Measurements from ENCODE around the gene ZNRF4. TPM values are rescaled to one million over a fixed set of nuclear protein-coding genes. Genes with fewer than 3 reads are reported as not detected.

The ZNRF4 gene
- total and polyA plus RNA-seq, 2 of the 8 experiments (the other 6 are each of a cell fraction or from before 2014, with no cell fraction given), result not detected

DNA sequence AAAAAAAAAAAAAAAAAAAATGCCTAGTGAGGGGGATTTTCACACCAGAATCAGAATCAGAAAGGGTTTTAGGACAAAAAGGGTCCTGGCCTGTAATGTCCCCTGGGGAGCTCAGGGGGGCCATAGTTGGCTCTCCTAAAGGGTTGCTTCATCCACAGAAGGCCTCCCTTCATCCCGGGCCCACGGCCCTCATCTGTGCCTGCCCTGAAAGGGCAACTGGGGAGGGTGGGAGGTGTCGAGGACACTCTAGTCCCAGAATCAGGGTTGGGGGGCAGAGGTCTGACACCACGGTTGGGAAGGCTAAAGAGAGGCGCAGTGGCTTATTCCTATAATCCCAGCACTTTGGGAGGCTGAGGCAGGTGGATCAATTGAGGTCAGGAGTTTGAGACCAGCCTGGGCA, 22.5 kb upstream of the ZNRF4 start (continued):
- no peak for TF ChIP-seq SIN3A (conservative IDR thresholded peaks at IDR 0.05 in 1 of 2, IDR thresholded peaks at IDR 0.05 in 1 of 2; ENCODE audit: low read depth in 1 of 2, low read length in 2 of 2)
- no peak for TF ChIP-seq SP1 (IDR thresholded peaks at IDR 0.05; ENCODE audit: low read depth, low read length)
- TF ChIP-seq, protein P1, sequence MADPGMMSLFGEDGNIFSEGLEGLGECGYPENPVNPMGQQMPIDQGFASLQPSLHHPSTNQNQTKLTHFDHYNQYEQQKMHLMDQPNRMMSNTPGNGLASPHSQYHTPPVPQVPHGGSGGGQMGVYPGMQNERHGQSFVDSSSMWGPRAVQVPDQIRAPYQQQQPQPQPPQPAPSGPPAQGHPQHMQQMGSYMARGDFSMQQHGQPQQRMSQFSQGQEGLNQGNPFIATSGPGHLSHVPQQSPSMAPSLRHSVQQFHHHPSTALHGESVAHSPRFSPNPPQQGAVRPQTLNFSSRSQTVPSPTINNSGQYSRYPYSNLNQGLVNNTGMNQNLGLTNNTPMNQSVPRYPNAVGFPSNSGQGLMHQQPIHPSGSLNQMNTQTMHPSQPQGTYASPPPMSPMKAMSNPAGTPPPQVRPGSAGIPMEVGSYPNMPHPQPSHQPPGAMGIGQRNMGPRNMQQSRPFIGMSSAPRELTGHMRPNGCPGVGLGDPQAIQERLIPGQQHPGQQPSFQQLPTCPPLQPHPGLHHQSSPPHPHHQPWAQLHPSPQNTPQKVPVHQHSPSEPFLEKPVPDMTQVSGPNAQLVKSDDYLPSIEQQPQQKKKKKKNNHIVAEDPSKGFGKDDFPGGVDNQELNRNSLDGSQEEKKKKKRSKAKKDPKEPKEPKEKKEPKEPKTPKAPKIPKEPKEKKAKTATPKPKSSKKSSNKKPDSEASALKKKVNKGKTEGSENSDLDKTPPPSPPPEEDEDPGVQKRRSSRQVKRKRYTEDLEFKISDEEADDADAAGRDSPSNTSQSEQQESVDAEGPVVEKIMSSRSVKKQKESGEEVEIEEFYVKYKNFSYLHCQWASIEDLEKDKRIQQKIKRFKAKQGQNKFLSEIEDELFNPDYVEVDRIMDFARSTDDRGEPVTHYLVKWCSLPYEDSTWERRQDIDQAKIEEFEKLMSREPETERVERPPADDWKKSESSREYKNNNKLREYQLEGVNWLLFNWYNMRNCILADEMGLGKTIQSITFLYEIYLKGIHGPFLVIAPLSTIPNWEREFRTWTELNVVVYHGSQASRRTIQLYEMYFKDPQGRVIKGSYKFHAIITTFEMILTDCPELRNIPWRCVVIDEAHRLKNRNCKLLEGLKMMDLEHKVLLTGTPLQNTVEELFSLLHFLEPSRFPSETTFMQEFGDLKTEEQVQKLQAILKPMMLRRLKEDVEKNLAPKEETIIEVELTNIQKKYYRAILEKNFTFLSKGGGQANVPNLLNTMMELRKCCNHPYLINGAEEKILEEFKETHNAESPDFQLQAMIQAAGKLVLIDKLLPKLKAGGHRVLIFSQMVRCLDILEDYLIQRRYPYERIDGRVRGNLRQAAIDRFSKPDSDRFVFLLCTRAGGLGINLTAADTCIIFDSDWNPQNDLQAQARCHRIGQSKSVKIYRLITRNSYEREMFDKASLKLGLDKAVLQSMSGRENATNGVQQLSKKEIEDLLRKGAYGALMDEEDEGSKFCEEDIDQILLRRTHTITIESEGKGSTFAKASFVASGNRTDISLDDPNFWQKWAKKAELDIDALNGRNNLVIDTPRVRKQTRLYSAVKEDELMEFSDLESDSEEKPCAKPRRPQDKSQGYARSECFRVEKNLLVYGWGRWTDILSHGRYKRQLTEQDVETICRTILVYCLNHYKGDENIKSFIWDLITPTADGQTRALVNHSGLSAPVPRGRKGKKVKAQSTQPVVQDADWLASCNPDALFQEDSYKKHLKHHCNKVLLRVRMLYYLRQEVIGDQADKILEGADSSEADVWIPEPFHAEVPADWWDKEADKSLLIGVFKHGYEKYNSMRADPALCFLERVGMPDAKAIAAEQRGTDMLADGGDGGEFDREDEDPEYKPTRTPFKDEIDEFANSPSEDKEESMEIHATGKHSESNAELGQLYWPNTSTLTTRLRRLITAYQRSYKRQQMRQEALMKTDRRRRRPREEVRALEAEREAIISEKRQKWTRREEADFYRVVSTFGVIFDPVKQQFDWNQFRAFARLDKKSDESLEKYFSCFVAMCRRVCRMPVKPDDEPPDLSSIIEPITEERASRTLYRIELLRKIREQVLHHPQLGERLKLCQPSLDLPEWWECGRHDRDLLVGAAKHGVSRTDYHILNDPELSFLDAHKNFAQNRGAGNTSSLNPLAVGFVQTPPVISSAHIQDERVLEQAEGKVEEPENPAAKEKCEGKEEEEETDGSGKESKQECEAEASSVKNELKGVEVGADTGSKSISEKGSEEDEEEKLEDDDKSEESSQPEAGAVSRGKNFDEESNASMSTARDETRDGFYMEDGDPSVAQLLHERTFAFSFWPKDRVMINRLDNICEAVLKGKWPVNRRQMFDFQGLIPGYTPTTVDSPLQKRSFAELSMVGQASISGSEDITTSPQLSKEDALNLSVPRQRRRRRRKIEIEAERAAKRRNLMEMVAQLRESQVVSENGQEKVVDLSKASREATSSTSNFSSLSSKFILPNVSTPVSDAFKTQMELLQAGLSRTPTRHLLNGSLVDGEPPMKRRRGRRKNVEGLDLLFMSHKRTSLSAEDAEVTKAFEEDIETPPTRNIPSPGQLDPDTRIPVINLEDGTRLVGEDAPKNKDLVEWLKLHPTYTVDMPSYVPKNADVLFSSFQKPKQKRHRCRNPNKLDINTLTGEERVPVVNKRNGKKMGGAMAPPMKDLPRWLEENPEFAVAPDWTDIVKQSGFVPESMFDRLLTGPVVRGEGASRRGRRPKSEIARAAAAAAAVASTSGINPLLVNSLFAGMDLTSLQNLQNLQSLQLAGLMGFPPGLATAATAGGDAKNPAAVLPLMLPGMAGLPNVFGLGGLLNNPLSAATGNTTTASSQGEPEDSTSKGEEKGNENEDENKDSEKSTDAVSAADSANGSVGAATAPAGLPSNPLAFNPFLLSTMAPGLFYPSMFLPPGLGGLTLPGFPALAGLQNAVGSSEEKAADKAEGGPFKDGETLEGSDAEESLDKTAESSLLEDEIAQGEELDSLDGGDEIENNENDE (IDR thresholded peaks at IDR 0.05; ENCODE audit: insufficient replicate concordance, low read length), result no peak
- TF ChIP-seq GTF2F1 (IDR thresholded peaks at IDR 0.05; ENCODE audit: borderline replicate concordance, low read depth, low read length), result no peak
- no peak for TF ChIP-seq RNF2 (IDR thresholded peaks at IDR 0.05; ENCODE audit: borderline replicate concordance, low read depth, low read length, missing control alignments, poor library complexity, severe bottlenecking)
